Fibroblast of lung (primary cell): Measurements from ENCODE around the gene THRAP3.

Experiments used
- CTCF ChIP-seq, 2 donors: IDR thresholded peaks in 1 of 2; conservative IDR thresholded peaks in 1 of 2; 1 replicate in 1 of 2; 2 replicates in 1 of 2; pipeline ENCODE4 v1.5.1; 2011 to 2012; ENCODE audit warnings: low read length in 2 of 2, control low read depth in 1 of 2, inconsistent platforms in 1 of 2, low read depth in 1 of 2, mild to moderate bottlenecking in 1 of 2
- EZH2 ChIP-seq: IDR thresholded peaks from 2 replicates; pipeline ENCODE4 v1.5.1; 2012; ENCODE audit warnings: low read length, control low read depth, mild to moderate bottlenecking; ENCODE audit errors: missing control alignments

DNA sequence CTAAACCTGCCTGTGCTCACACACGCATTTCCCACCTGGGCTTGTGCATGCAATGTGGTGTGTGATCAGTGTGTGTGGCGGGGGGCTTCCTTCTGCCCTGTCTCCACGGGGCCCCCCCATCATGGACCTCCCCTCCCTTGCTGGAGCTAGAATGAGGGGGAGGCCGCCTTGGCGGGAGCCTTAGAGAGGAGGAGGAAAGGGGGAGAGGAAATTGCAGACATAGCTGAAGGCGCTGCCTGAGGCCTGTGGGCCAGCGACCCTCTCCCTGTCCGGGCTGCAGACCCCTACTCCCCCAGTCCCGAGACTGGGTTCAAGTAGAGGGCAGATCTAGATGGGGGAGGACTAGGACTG lies 100.1 kb downstream of the THRAP3 start:
- TF ChIP-seq CTCF (conservative IDR thresholded peaks at IDR 0.05 in 1 of 2, IDR thresholded peaks at IDR 0.05 in 1 of 2; ENCODE audit: low read depth in 1 of 2, low read length in 2 of 2) (no peak), EZH2 (no peak)
